Measurements from ENCODE around the gene CEP290.

The CEP290 gene

DNA sequence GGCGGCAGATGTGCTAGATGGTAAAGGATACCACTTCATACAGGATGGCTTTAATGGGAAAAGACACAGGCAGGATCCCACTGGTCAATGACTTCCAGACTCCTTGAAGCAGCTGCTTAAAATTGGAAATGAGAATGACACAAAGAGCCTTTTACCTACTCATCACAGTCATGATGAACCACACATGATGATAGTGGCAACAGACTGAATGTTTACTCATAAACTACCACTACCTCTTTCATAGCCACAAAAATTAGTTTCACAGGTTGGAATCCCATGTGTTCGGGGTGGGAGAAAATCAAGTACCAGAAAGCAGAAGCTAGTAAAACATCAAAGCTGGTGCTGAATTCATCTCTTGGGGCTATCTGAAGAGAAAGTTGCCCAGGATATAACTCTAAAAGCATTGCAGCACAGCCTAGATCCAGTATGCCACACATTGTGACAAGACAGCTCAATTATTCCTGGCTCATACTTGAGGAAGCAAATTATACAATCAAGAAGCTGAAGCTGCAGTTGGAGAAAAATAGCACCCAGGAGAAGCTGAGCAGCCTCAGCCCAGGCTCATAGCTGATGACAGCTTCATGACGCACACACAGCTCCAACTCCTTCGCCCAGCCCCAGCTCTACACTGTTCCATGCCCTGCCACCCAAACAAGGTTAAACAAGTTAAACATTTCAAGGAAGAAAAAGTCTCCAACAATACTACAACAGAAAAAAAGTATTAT lies 83.7 kb downstream of the CEP290 start:
- no peak overlapping the region for H3K4me3 ChIP-seq (ENCODE audit: low read depth, low read length)
- no peak for DNase-seq (ENCODE audit: low read depth)
- TF ChIP-seq, protein P1, sequence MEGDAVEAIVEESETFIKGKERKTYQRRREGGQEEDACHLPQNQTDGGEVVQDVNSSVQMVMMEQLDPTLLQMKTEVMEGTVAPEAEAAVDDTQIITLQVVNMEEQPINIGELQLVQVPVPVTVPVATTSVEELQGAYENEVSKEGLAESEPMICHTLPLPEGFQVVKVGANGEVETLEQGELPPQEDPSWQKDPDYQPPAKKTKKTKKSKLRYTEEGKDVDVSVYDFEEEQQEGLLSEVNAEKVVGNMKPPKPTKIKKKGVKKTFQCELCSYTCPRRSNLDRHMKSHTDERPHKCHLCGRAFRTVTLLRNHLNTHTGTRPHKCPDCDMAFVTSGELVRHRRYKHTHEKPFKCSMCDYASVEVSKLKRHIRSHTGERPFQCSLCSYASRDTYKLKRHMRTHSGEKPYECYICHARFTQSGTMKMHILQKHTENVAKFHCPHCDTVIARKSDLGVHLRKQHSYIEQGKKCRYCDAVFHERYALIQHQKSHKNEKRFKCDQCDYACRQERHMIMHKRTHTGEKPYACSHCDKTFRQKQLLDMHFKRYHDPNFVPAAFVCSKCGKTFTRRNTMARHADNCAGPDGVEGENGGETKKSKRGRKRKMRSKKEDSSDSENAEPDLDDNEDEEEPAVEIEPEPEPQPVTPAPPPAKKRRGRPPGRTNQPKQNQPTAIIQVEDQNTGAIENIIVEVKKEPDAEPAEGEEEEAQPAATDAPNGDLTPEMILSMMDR (IDR thresholded peaks at IDR 0.05; ENCODE audit: insufficient read depth, low read depth, low read length, missing control alignments): no peak

- H3K4me3 ChIP-seq (ENCODE audit: low read depth, low read length): no peak overlapping the region
- DNase-seq (ENCODE audit: low read depth): no peak
- TF ChIP-seq, protein P1 (IDR thresholded peaks at IDR 0.05; ENCODE audit: insufficient read depth, low read depth, low read length, missing control alignments): no peak
Measured at GRCh38 chr12:88056571-88056970, 85.3 kb downstream of the CEP290 start.

GRCh38 chr12:88052686-88053085 lies 89.2 kb downstream of the CEP290 start:
- H3K4me3 ChIP-seq (ENCODE audit: low read depth, low read length): no peak overlapping the region
- DNase-seq (ENCODE audit: low read depth): peak; percentile 26
- TF ChIP-seq, protein P1 (IDR thresholded peaks at IDR 0.05; ENCODE audit: insufficient read depth, low read depth, low read length, missing control alignments): peak; percentile 17

DNA sequence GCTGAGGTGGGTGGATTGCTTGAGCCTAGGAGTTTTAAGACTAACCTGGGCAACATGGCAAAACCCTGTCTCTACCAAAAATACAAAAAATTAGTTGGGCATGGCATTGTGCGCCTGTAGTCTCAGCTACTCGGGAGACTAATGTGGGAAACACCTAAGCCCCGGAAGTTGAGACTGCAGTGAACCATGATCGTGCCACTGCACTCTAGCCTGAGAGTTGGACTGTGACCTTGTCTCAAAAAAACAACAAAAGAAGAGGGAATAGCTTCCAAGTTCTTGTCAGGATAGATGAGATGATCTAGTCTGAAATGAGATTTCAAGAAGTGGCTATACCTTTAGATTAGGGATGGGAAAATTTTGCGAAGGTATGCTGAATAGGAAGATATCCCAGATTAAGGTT lies 97.9 kb downstream of the CEP290 start:
- no peak overlapping the region for H3K4me3 ChIP-seq (ENCODE audit: low read depth, low read length)
- DNase-seq (ENCODE audit: low read depth): no peak
- TF ChIP-seq, protein P1 (IDR thresholded peaks at IDR 0.05; ENCODE audit: insufficient read depth, low read depth, low read length, missing control alignments): no peak

DNA sequence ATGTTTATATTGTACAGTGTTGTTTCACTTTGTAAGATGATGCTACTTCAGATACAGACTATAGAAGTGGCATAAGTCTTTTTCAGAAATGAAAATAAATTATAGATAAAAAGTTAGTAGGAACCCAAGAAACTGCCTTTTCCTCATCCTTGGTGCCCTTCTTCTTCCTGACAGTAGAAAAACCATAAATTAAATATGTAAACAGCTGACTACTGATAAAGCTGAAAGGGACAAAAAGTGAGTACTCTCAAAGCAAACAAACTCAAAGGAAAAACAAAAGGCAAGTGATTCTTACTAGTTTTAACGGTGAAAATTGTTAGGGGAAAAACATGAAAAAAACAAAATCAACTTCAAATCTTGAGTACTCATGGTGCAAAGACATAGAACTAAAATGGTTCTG lies 104.1 kb downstream of the CEP290 start:
- TF ChIP-seq, protein P1 (IDR thresholded peaks at IDR 0.05; ENCODE audit: insufficient read depth, low read depth, low read length, missing control alignments): no peak
- DNase-seq (ENCODE audit: low read depth): no peak
- H3K4me3 ChIP-seq (ENCODE audit: low read depth, low read length): no peak overlapping the region

DNA sequence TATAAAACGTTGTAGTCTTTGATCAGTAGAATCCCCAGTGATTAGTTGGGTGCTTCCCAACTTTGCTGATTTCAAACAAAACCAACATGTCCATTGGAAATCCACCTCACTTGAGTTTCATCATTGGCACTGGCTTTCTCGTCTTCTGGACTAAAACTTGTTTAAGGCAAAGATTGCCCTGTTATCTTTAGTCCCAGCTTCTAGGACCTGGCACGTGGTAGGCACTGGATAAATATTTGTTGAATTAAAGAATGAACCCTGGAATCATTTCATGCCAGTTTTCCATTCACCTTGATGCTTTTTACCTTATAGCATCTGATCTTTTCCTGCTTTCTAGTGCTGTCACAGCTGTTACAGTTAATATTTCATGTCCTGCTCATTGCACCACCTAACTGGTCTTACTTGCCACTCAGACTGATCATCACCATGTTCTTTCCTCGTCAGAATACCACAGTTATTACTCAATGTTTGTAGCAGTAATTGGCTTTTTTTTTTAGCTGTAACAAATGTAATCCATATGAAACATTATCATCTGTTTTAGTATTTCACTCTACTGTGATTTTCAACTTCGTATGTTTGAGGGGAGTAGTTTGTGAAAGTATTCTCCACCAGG lies 105.4 kb downstream of the CEP290 start:
- H3K4me3 ChIP-seq (ENCODE audit: low read depth, low read length): peak overlapping the region; percentile 95
- no peak for DNase-seq (ENCODE audit: low read depth)
- TF ChIP-seq, protein P1 (IDR thresholded peaks at IDR 0.05; ENCODE audit: insufficient read depth, low read depth, low read length, missing control alignments): no peak
